H1 (cell line): Measurements from ENCODE around the gene NOL4L. TPM values are rescaled to one million over a fixed set of nuclear protein-coding genes. Genes with fewer than 3 reads are reported as not detected.

Source experiments
- CTCF ChIA-PET: fragments of 300-600 bp; sonication (Branson Sonifier 250); formaldehyde crosslinking; loops from one replicate; lab custom pipeline; 2021; ENCODE audit not compliant: partially characterized antibody; lab: Charles Lee
- POLR2A ChIA-PET: fragments of 300-600 bp; sonication (Branson Sonifier 250); formaldehyde crosslinking; loops from one replicate; lab custom pipeline; 2021; ENCODE audit warnings: inconsistent platforms; ENCODE audit not compliant: partially characterized antibody; lab: Charles Lee
- DNase-seq, 2 experiments: peaks; one replicate each; pipeline versions ENCODE4 v3.0.0 to v3.0.0-alpha.2; 2010 to 2022; ENCODE audit warnings: low spot score in 2 of 2, low read depth in 1 of 2, mixed read lengths in 1 of 2
- FAIRE-seq: peaks from 2 replicates; lab custom pipeline; 2011; peaks lifted over from hg19 to GRCh38; lab: Jason Lieb, UNC
- H2AFZ ChIP-seq: 2 replicates; pipeline ENCODE4 v1.8.1; 2012; ENCODE audit warnings: low read length, inconsistent platforms
- H2AK5ac ChIP-seq: 2 replicates; pipeline ENCODE4 v1.6.1; 2013; ENCODE audit warnings: low read depth, low read length
- H2BK120ac ChIP-seq: replicated peaks from 2 replicates; pipeline ENCODE3; 2013; ENCODE audit warnings: low read depth, low read length, inconsistent platforms
- H2BK12ac ChIP-seq: 2 replicates; pipeline ENCODE4 v1.6.1; 2013; ENCODE audit warnings: low read depth, low read length
- H2BK15ac ChIP-seq: 2 replicates; pipeline ENCODE4 v1.6.1; 2013; ENCODE audit warnings: low read length
- H2BK20ac ChIP-seq: 2 replicates; pipeline ENCODE4 v1.6.1; 2013; ENCODE audit warnings: low read length
- H2BK5ac ChIP-seq: 2 replicates; pipeline ENCODE4 v1.6.1; 2013; ENCODE audit warnings: low read depth, low read length
- H3K14ac ChIP-seq: 2 replicates; pipeline ENCODE4 v1.6.1; 2013; ENCODE audit warnings: inconsistent platforms; ENCODE audit not compliant: insufficient read length
- H3K18ac ChIP-seq: 2 replicates; pipeline ENCODE4 v1.6.1; 2013; ENCODE audit warnings: low read length; ENCODE audit errors: extremely low read depth
- H3K23ac ChIP-seq: 2 replicates; pipeline ENCODE4 v1.6.1; 2013; ENCODE audit warnings: inconsistent platforms; ENCODE audit not compliant: insufficient read length
- H3K23me2 ChIP-seq: 2 replicates; pipeline ENCODE4 v1.6.1; 2013; ENCODE audit warnings: low read depth, low read length
- H3K27ac ChIP-seq: 2 replicates; pipeline ENCODE4 v1.6.1; 2011; ENCODE audit warnings: low read depth, low read length, inconsistent platforms
- H3K27me3 ChIP-seq, 4 experiments: replicated peaks in 1 of 4; 1 replicate in 1 of 4; 2 replicates in 3 of 4; pipeline versions ENCODE4 v1.6.1 to v1.8.1; 2011 to 2013; ENCODE audit warnings: low read length in 3 of 4, mild to moderate bottlenecking in 3 of 4, inconsistent platforms in 2 of 4, mixed read lengths in 2 of 4, moderate library complexity in 1 of 4; ENCODE audit not compliant: control insufficient read depth in 3 of 4, insufficient read depth in 3 of 4; ENCODE audit errors: extremely low read depth in 1 of 4
- H3K36me3 ChIP-seq, 4 experiments: 2 replicates each; pipeline versions ENCODE4 v1.6.1 to v1.8.1; 2011 to 2013; ENCODE audit warnings: mild to moderate bottlenecking in 4 of 4, low read length in 3 of 4, moderate library complexity in 2 of 4, control low read depth in 1 of 4, inconsistent platforms in 1 of 4; ENCODE audit not compliant: insufficient read depth in 4 of 4, control insufficient read depth in 2 of 4
- H3K4ac ChIP-seq: replicated peaks from 2 replicates; pipeline ENCODE3; 2013; ENCODE audit warnings: low read length, low read depth, mixed read lengths, inconsistent platforms; ENCODE audit not compliant: insufficient read length
- H3K4me1 ChIP-seq, 4 experiments: replicated peaks in 1 of 4; 1 replicate in 1 of 4; 2 replicates in 3 of 4; pipeline versions ENCODE4 v1.6.1 to v1.8.1; 2011 to 2013; ENCODE audit warnings: low read length in 3 of 4, inconsistent platforms in 2 of 4, mixed read lengths in 1 of 4; ENCODE audit not compliant: insufficient read depth in 4 of 4, control insufficient read depth in 3 of 4
- H3K4me2 ChIP-seq, 2 experiments: 2 replicates each; pipeline versions ENCODE4 v1.6.1 to v1.8.1; 2011 to 2013; ENCODE audit warnings: low read depth in 2 of 2, low read length in 2 of 2, control low read depth in 1 of 2, inconsistent platforms in 1 of 2, mild to moderate bottlenecking in 1 of 2; ENCODE audit not compliant: insufficient read depth in 1 of 2
- H3K4me3 ChIP-seq, 4 experiments: fragments of 200-600, 300-600 bp in 1 of 4; sonication (generic), shearing (Covaris generic), sonication (Bioruptor Twin) in 1 of 4; 2 replicates each; pipeline versions ENCODE4 v1.5.1 to v1.8.1; 2011 to 2016; ENCODE audit warnings: low read length in 4 of 4, low read depth in 3 of 4, control low read depth in 2 of 4, inconsistent platforms in 2 of 4, mild to moderate bottlenecking in 2 of 4, mixed read lengths in 1 of 4, moderate library complexity in 1 of 4; ENCODE audit not compliant: insufficient read depth in 2 of 4; ENCODE audit errors: extremely low read depth in 1 of 4
- H3K56ac ChIP-seq: replicated peaks from 2 replicates; pipeline ENCODE3; 2013; ENCODE audit warnings: low read depth, mild to moderate bottlenecking, mixed read lengths, low read length, inconsistent platforms; ENCODE audit not compliant: insufficient read length
- H3K79me1 ChIP-seq: 2 replicates; pipeline ENCODE4 v1.6.1; 2013; ENCODE audit warnings: low read depth, low read length, control low read depth
- H3K79me2 ChIP-seq, 2 experiments: 2 replicates each; pipeline versions ENCODE4 v1.6.1 to v1.8.1; 2012 to 2013; ENCODE audit warnings: low read length in 2 of 2, mild to moderate bottlenecking in 2 of 2, inconsistent platforms in 1 of 2; ENCODE audit not compliant: insufficient read depth in 2 of 2, control insufficient read depth in 1 of 2
- H3K9ac ChIP-seq, 4 experiments: replicated peaks in 1 of 4; 1 replicate in 1 of 4; 2 replicates in 3 of 4; pipeline versions ENCODE4 v1.6.1 to v1.8.1; 2011 to 2013; ENCODE audit warnings: low read depth in 3 of 4, low read length in 3 of 4, control low read depth in 2 of 4, mild to moderate bottlenecking in 2 of 4, moderate library complexity in 2 of 4, inconsistent platforms in 1 of 4; ENCODE audit errors: extremely low read depth in 1 of 4
- H3K9me3 ChIP-seq, 2 experiments: 2 replicates each; pipeline versions ENCODE4 v1.6.1 to v1.8.1; 2012 to 2013; ENCODE audit warnings: mild to moderate bottlenecking in 2 of 2, moderate library complexity in 2 of 2, control low read depth in 1 of 2, inconsistent platforms in 1 of 2, low read depth in 1 of 2, low read length in 1 of 2, mixed read lengths in 1 of 2; ENCODE audit not compliant: insufficient read depth in 2 of 2
- H4K20me1 ChIP-seq, 2 experiments: replicated peaks in 1 of 2; 2 replicates each; pipeline versions ENCODE3 to v1.8.1; 2011 to 2013; ENCODE audit warnings: inconsistent platforms in 2 of 2, low read length in 2 of 2, mild to moderate bottlenecking in 1 of 2; ENCODE audit not compliant: insufficient read depth in 2 of 2, control insufficient read depth in 1 of 2
- H4K5ac ChIP-seq: 2 replicates; pipeline ENCODE4 v1.6.1; 2013; ENCODE audit warnings: low read length, low read depth, mixed read lengths, inconsistent platforms; ENCODE audit not compliant: insufficient read length
- H4K8ac ChIP-seq: 2 replicates; pipeline ENCODE4 v1.8.0; 2013; ENCODE audit warnings: mild to moderate bottlenecking, moderate library complexity, low read length, inconsistent platforms; ENCODE audit not compliant: insufficient read depth; ENCODE audit errors: extremely low read depth
- H4K91ac ChIP-seq: replicated peaks from 2 replicates; pipeline ENCODE3; 2013; ENCODE audit warnings: low read length, mixed read lengths, inconsistent platforms; ENCODE audit not compliant: insufficient read length
- ASH2L ChIP-seq: fragments of 200-600, 300-600 bp; sonication (generic); IDR thresholded peaks from one replicate; pipeline ENCODE4 v1.7.1; 2017; ENCODE audit warnings: low read length
- BCL11A ChIP-seq, 2 experiments: IDR thresholded peaks; one replicate each; pipeline ENCODE4 v1.6.1; 2011; ENCODE audit warnings: low read depth in 2 of 2, low read length in 2 of 2, mild to moderate bottlenecking in 2 of 2
- BRCA1 ChIP-seq: IDR thresholded peaks from 2 replicates; pipeline ENCODE4 v1.6.1; 2012; ENCODE audit warnings: low read depth, low read length, improper control_type of control experiment
- CBX8 ChIP-seq: fragments of 300-800, 300-1000 bp; sonication (generic); IDR thresholded peaks from 2 replicates; pipeline ENCODE4 v1.7.1; 2016; ENCODE audit warnings: low read depth, low read length, borderline replicate concordance
- E2F6 ChIP-seq: IDR thresholded peaks from 2 replicates; pipeline ENCODE4 v1.6.1; 2012; ENCODE audit warnings: inconsistent platforms
- GABPA ChIP-seq: IDR thresholded peaks from 2 replicates; pipeline ENCODE4 v1.6.1; 2011; ENCODE audit warnings: mild to moderate bottlenecking, low read length, moderate library complexity, borderline replicate concordance; ENCODE audit not compliant: insufficient read depth
- HDAC2 ChIP-seq, 2 experiments: fragments of 300-600 bp in 1 of 2; sonication (generic) in 1 of 2; IDR thresholded peaks; 2 replicates each; pipeline ENCODE4 v1.6.1; 2011 to 2012; ENCODE audit warnings: low read depth in 2 of 2, low read length in 2 of 2, mild to moderate bottlenecking in 2 of 2, moderate library complexity in 2 of 2, borderline replicate concordance in 1 of 2, inconsistent platforms in 1 of 2
- JUN ChIP-seq: IDR thresholded peaks from 2 replicates; pipeline ENCODE4 v1.6.1; 2011; ENCODE audit warnings: low read depth, mild to moderate bottlenecking, improper control_type of control experiment, low read length
- POLR2AphosphoS5 ChIP-seq: IDR thresholded peaks from 2 replicates; pipeline ENCODE4 v1.6.1; 2011; ENCODE audit warnings: low read depth, low read length
- SIRT6 ChIP-seq: IDR thresholded peaks from one replicate; pipeline ENCODE4 v1.7.1; 2012; ENCODE audit warnings: low read length, inconsistent platforms
- SP1 ChIP-seq: IDR thresholded peaks from 2 replicates; pipeline ENCODE4 v1.6.1; 2011; ENCODE audit warnings: low read depth, low read length
- SRF ChIP-seq: IDR thresholded peaks from 2 replicates; pipeline ENCODE4 v1.6.1; 2011; ENCODE audit warnings: mild to moderate bottlenecking, low read depth, low read length, moderate library complexity
- SUZ12 ChIP-seq: fragments of 200-600 bp; sonication (generic); IDR thresholded peaks from 2 replicates; pipeline ENCODE4 v1.6.1; 2012; ENCODE audit warnings: mild to moderate bottlenecking, inconsistent platforms, low read length, moderate library complexity, mixed read lengths
- YY1 ChIP-seq: IDR thresholded peaks from 2 replicates; pipeline ENCODE4 v1.6.1; 2011; ENCODE audit warnings: low read depth, mild to moderate bottlenecking, low read length
- WGBS, 2 experiments: shearing (Covaris generic) in 1 of 2; methylation state at CpG; one replicate each; pipeline versions ENCODE4 v1.1.6 to v1.1.7; 2013 to 2015; ENCODE audit warnings: low lambda C conversion rate in 2 of 2, mixed read lengths in 2 of 2, inconsistent platforms in 1 of 2, low coverage in 1 of 2, missing lambda C conversion rate in 1 of 2; ENCODE audit not compliant: insufficient replicate concordance in 2 of 2, insufficient coverage in 1 of 2, insufficient read length in 1 of 2; ENCODE audit errors: extremely low coverage in 1 of 2, missing lambda C conversion rate in 1 of 2; 5-methylcytosine and 5-hydroxymethylcytosine counted together
- polyA plus RNA-seq, 7 experiments: library from polyadenylated mRNA; depleted of rRNA in 3 of 7; stranded (reverse) in 5 of 7; unstranded in 2 of 7; fragments of >200 nt in 5 of 7; fragments of 200-250 nt in 2 of 7; gene quantifications; 1 replicate in 5 of 7; 2 replicates in 1 of 7; 4 replicates in 1 of 7; pipeline versions ENCODE4 v1.2.1 to v1.2.3, GENCODE V29; 2011 to 2013; ENCODE audit warnings: missing spikeins in 2 of 7, mixed read lengths in 2 of 7
- total RNA-seq: library from RNA; stranded (reverse); fragmentation: NEBNext Ultra II Directional; extraction: Animal tissue kit (Norgen Biotek cat#: 25700); gene quantifications from 2 replicates; pipeline ENCODE4 v1.2.1, GENCODE V29; 2021

NOL4L gene
- total and polyA plus RNA-seq, 2 of the 8 experiments (the other 6 are each of a cell fraction or from before 2014, with no cell fraction given) = 15.3 to 23.7 TPM

GRCh38 chr20:32569018-32569379 is 16.1 kb downstream of the NOL4L start:
- H2AFZ ChIP-seq = no peak overlapping the region
- H3K14ac ChIP-seq = no peak overlapping the region
- WGBS, 2 experiments = 85% methylated on average over 3 of the region's 3 CpGs; no CpG with 5 or more reads in 1 of the 2 experiments
- no peak overlapping the region for H2BK5ac ChIP-seq
- H3K79me1 ChIP-seq = no peaks in the 10 kb centered on the region; the same call in 1 of the 2 replicates
- no peaks in the 10 kb centered on the region; a peak in 2 of 7 replicates for H3K27me3 ChIP-seq
- no peak overlapping the region for H4K91ac ChIP-seq
- no peak overlapping the region for H3K4ac ChIP-seq
- H4K8ac ChIP-seq = no peak overlapping the region
- no peaks in the 10 kb centered on the region for H3K36me3 ChIP-seq
- H3K56ac ChIP-seq = no peak overlapping the region
- H3K23me2 ChIP-seq = peaks cover 5% of the 10 kb centered on the region; the same call in 1 of the 2 replicates
- no peak overlapping the region for H2AK5ac ChIP-seq
- no peaks in the 10 kb centered on the region for H3K79me2 ChIP-seq
- FAIRE-seq (no peak), DNase-seq (no peak)
- peaks cover 0 to 13% (median 9%) of the 10 kb centered on the region in 4 experiments; a peak in 5 of 7 replicates for H3K4me1 ChIP-seq
- H2BK120ac ChIP-seq = no peak overlapping the region
- no peak overlapping the region for H3K9ac ChIP-seq
- H3K18ac ChIP-seq = peak overlapping the region; percentile 41; the same call in 1 of the 2 replicates
- no peak overlapping the region for H3K4me2 ChIP-seq
- ChIA-PET POLR2A (interaction anchor here (0.7 to 1.3 kb wide), 3 partner anchors 10 to 61 kb away, joined by 3 to 4 read pairs (median 3); no protein-coding TSS in a partner anchor), CTCF (interaction anchor here (0.9 to 2.1 kb wide), 5 partner anchors 12 to 54 kb away, joined by 3 to 10 read pairs (median 7); no protein-coding TSS in a partner anchor)
- no peak overlapping the region for H2BK12ac ChIP-seq
- no peak overlapping the region for H4K5ac ChIP-seq
- peaks cover 0 to 5% of the 10 kb centered on the region in 2 experiments for H4K20me1 ChIP-seq
- no peak overlapping the region for H3K23ac ChIP-seq
- no peak overlapping the region for H3K4me3 ChIP-seq
- no peak overlapping the region for H2BK20ac ChIP-seq
- no peak overlapping the region for H2BK15ac ChIP-seq
- H3K9me3 ChIP-seq = no peaks in the 10 kb centered on the region
- H3K27ac ChIP-seq = no peak overlapping the region
- TF ChIP-seq HDAC2 (IDR thresholded peaks at IDR 0.05; ENCODE audit: borderline replicate concordance in 1 of 2, low read depth in 2 of 2, low read length in 2 of 2) = no peak
- TF ChIP-seq BCL11A (IDR thresholded peaks at IDR 0.05; ENCODE audit: low read depth in 2 of 2, low read length in 2 of 2) = no peak
- no peak for TF ChIP-seq SUZ12
- TF ChIP-seq YY1 = no peak
- TF ChIP-seq CBX8 = no peak
- TF ChIP-seq GABPA = no peak
- TF ChIP-seq JUN = no peak
- no peak for TF ChIP-seq SIRT6
- no peak for TF ChIP-seq POLR2AphosphoS5
- TF ChIP-seq BRCA1 = no peak
- TF ChIP-seq E2F6 = no peak
- TF ChIP-seq ASH2L = no peak
- no peak for TF ChIP-seq SP1
- no peak for TF ChIP-seq SRF
